K562 (cell line): ENCODE data around the gene GTF3C4. TPM values are rescaled to one million over a fixed set of nuclear protein-coding genes. Genes with fewer than 3 reads are reported as not detected.
"Not testable (repeated sequence)": the region's sequence is repeated elsewhere in the genome, so short reads cannot be mapped to it uniquely, and the experiment has no call there.

Experiments used
- ATAC-seq: fragments of 200-7000 bp; cut with Tn5 transposase; 3 replicates; pipeline ENCODE4 v1.9.1; 2020; ENCODE audit warnings: moderate library complexity
- BruUV-seq: library from RNA; stranded (reverse); fragments of 400-500 nt; replicated peaks from 2 replicates; lab custom pipeline; 2021; lab: Mats Ljungman, UMichigan
- CTCF ChIA-PET: fragments of 300-600 bp; formaldehyde crosslinking; extraction: SDS; loops from one replicate; lab custom pipeline; 2021; ENCODE audit warnings: low intra/inter-chr PET ratio; lab: Yijun Ruan, JAX
- POLR2A ChIA-PET: fragments of 300-600, 350-650 bp; sonication (Branson Sonifier 250); formaldehyde crosslinking; extraction: SDS; loops from one replicate; lab custom pipeline; 2021; ENCODE audit warnings: antibody characterized with exemption, inconsistent platforms; lab: Yijun Ruan, JAX
- DNase-seq, 4 experiments: peaks; one replicate each; pipeline versions ENCODE4 v3.0.0 to v3.0.0-alpha.2; 2011 to 2018; ENCODE audit warnings: low spot score in 3 of 4, mixed read lengths in 3 of 4; ENCODE audit errors: extremely low read depth in 1 of 4
- FAIRE-seq: peaks from 2 replicates; lab custom pipeline; 2011; peaks lifted over from hg19 to GRCh38; lab: Jason Lieb, UNC
- H2AFZ ChIP-seq: 2 replicates; pipeline ENCODE4 v1.6.0; 2011; ENCODE audit warnings: low read depth, low read length, control low read depth, inconsistent platforms
- H3K27ac ChIP-seq: fragments of 200-600 bp; 3 replicates; pipeline ENCODE4 v1.8.0; 2011; ENCODE audit warnings: low read depth, mild to moderate bottlenecking, control low read depth, inconsistent platforms, low read length, moderate library complexity, mixed read lengths; ENCODE audit errors: extremely low read depth
- H3K27me3 ChIP-seq, 2 experiments: fragments of 300-600 bp in 1 of 2; 2 replicates in 1 of 2; 3 replicates in 1 of 2; pipeline versions ENCODE4 v1.6.0 to v1.8.0; 2011; ENCODE audit warnings: inconsistent platforms in 2 of 2, low read length in 2 of 2, mild to moderate bottlenecking in 1 of 2, mixed read lengths in 1 of 2, moderate library complexity in 1 of 2; ENCODE audit not compliant: control insufficient read depth in 2 of 2, insufficient read depth in 2 of 2
- H3K36me3 ChIP-seq: fragments of 300-600 bp; 3 replicates; pipeline ENCODE4 v1.8.0; 2011; ENCODE audit warnings: mild to moderate bottlenecking, low read length, inconsistent platforms; ENCODE audit not compliant: control insufficient read depth, insufficient read depth
- H3K4me1 ChIP-seq, 2 experiments: fragments of 200-600 bp in 1 of 2; replicated peaks in 1 of 2; 2 replicates in 1 of 2; 3 replicates in 1 of 2; pipeline versions ENCODE4 v1.5.1 to v1.8.0; 2011; ENCODE audit warnings: inconsistent platforms in 2 of 2, low read length in 2 of 2, mild to moderate bottlenecking in 1 of 2, mixed read lengths in 1 of 2, moderate library complexity in 1 of 2; ENCODE audit not compliant: control insufficient read depth in 2 of 2, insufficient read depth in 2 of 2
- H3K4me2 ChIP-seq: 2 replicates; pipeline ENCODE4 v1.6.1; 2011; ENCODE audit warnings: low read length, control low read depth, inconsistent platforms, mixed read lengths; ENCODE audit not compliant: insufficient read depth
- H3K4me3 ChIP-seq: fragments of 200-600 bp; sonication (generic), shearing (Covaris generic); 2 replicates; pipeline ENCODE4 v1.5.1; 2016; ENCODE audit warnings: control low read depth, inconsistent platforms
- H3K79me2 ChIP-seq: fragments of 200-600 bp; 3 replicates; pipeline ENCODE4 v1.8.0; 2011; ENCODE audit warnings: low read length, inconsistent platforms; ENCODE audit not compliant: control insufficient read depth, insufficient read depth
- H3K9ac ChIP-seq, 2 experiments: 2 replicates each; pipeline versions ENCODE4 v1.6.0 to v1.6.1; 2011; ENCODE audit warnings: low read depth in 2 of 2, low read length in 2 of 2, control low read depth in 1 of 2, inconsistent platforms in 1 of 2, mild to moderate bottlenecking in 1 of 2, mixed read lengths in 1 of 2; ENCODE audit not compliant: insufficient read depth in 1 of 2
- H3K9me1 ChIP-seq: one replicate; pipeline ENCODE4 v1.6.0; 2011; ENCODE audit warnings: inconsistent platforms, mild to moderate bottlenecking, low read length, moderate library complexity; ENCODE audit not compliant: control insufficient read depth, insufficient read depth
- H3K9me3 ChIP-seq: replicated peaks from 2 replicates; pipeline ENCODE4 v1.5.1; 2011; ENCODE audit warnings: low read depth, low read length, inconsistent platforms; ENCODE audit not compliant: control insufficient read depth, insufficient read depth
- H4K20me1 ChIP-seq: replicated peaks from 2 replicates; pipeline ENCODE4 v1.6.1; 2011; ENCODE audit warnings: low read length, inconsistent platforms, mixed read lengths; ENCODE audit not compliant: control insufficient read depth, insufficient read depth
- BRD4 ChIP-seq: fragments of 200-600 bp; sonication (generic); IDR thresholded peaks from 2 replicates; pipeline ENCODE4 v1.6.1; 2017; ENCODE audit warnings: inconsistent platforms
- NFIX ChIP-seq: fragments of 250-450 bp; sonication (Bioruptor Pico); IDR thresholded peaks from 2 replicates; pipeline ENCODE4 v1.4.0; 2020; ENCODE audit warnings: low read depth, mild to moderate bottlenecking, moderate library complexity
- SMARCB1 ChIP-seq: IDR thresholded peaks from 2 replicates; pipeline ENCODE4 v1.6.1; 2011; ENCODE audit warnings: improper control_type of control experiment, low read depth; ENCODE audit not compliant: insufficient read length
- XRCC5 ChIP-seq: fragments of 200-400 bp; formaldehyde crosslinking; IDR thresholded peaks from 2 replicates; pipeline ENCODE4 v1.6.1; 2017; ENCODE audit warnings: low read depth, mild to moderate bottlenecking, low read length
- WGBS: fragments of 100-300 bp; shearing (Covaris generic); methylation state at CpG from one replicate; pipeline ENCODE4 v1.1.6; 2016; ENCODE audit warnings: low coverage, mixed read lengths; ENCODE audit not compliant: insufficient coverage; ENCODE audit errors: missing lambda C conversion rate; 5-methylcytosine and 5-hydroxymethylcytosine counted together
- in situ Hi-C: fragments of 300-500 bp; cut with MboI; formaldehyde crosslinking; loops from 4 replicates; pipeline ENCODE4 v1.15.0; 2018; ENCODE audit warnings: inconsistent platforms, mixed read lengths
- intact Hi-C: fragments of 100-400 bp; cut with micrococcal nuclease; formaldehyde crosslinking; loops from 2 replicates; pipeline ENCODE4 v1.14.2; 2022
- polyA plus RNA-seq, 8 experiments: library from polyadenylated mRNA; depleted of rRNA in 4 of 8; stranded (reverse) in 5 of 8; unstranded in 3 of 8; fragments of >200 nt; fragmentation: Nextera tagmentation in 2 of 8; fragmentation: Illumina TruSeq in 1 of 8; extraction: Ambion mirVana in 2 of 8; extraction: Trizol in 1 of 8; gene quantifications; 2 replicates each; pipeline versions ENCODE4 v1.2.1 to v1.2.3, GENCODE V29; 2011 to 2014; ENCODE audit warnings: inconsistent platforms in 1 of 8, missing spikeins in 1 of 8
- total RNA-seq, 7 experiments: library from RNA; depleted of rRNA in 6 of 7; stranded (reverse); fragments of >200 nt in 6 of 7; fragmentation: Illumina TruSeq in 2 of 7; extraction: Trizol in 2 of 7; gene quantifications; 2 replicates each; pipeline versions ENCODE4 v1.2.1 to v1.2.3, GENCODE V29; 2011 to 2021; ENCODE audit warnings: low replicate concordance in 1 of 7

Gene GTF3C4
- total and polyA plus RNA-seq, 9 of the 15 experiments (the other 6 are each of a cell fraction or from before 2014, with no cell fraction given): 3.9 to 20.0 (median 12.2) TPM

GRCh38 chr9:132710333-132710732 lies 40.1 kb downstream of the GTF3C4 start:
- no peak overlapping the region for H2AFZ ChIP-seq
- H3K9ac ChIP-seq: no peak overlapping the region
- H3K4me2 ChIP-seq: no peak overlapping the region
- H3K4me3 ChIP-seq: no peak overlapping the region
- ATAC-seq (no peak), DNase-seq (no peak), FAIRE-seq (no peak)
- H3K9me3 ChIP-seq: no peaks in the 10 kb centered on the region
- H4K20me1 ChIP-seq: no peaks in the 10 kb centered on the region
- no peaks in the 10 kb centered on the region for H3K79me2 ChIP-seq
- no peaks in the 10 kb centered on the region for H3K36me3 ChIP-seq
- ChIA-PET POLR2A (interaction anchor here (1.0 kb wide), 1 partner anchor 51 kb away, joined by 3 read pairs; no protein-coding TSS in a partner anchor), CTCF (no interaction called here)
- no peak overlapping the region for H3K27ac ChIP-seq
- 2% methylated on average over 6 of the region's 6 CpGs for WGBS
- peaks cover 0 to 3% of the 10 kb centered on the region in 2 experiments; a peak in 1 of 5 replicates for H3K4me1 ChIP-seq
- in situ Hi-C loops (no loop called here), intact Hi-C loops (no loop called here)
- no peak for TF ChIP-seq NFIX (CRISPR knock-in tag)
- TF ChIP-seq XRCC5: no peak
- TF ChIP-seq BRD4: no peak
- no peak for TF ChIP-seq SMARCB1
- H3K27me3 ChIP-seq: peaks cover 44% of the 10 kb centered on the region in 2 experiments
- BruUV-seq: no TSS peak
- no peaks in the 10 kb centered on the region for H3K9me1 ChIP-seq

- H3K4me1 ChIP-seq, H3K9me1 ChIP-seq, H4K20me1 ChIP-seq, H2AFZ ChIP-seq, H3K27ac ChIP-seq, H3K79me2 ChIP-seq, in situ Hi-C loops, H3K4me3 ChIP-seq, BruUV-seq, H3K9ac ChIP-seq, H3K36me3 ChIP-seq, FAIRE-seq, CTCF ChIA-PET, ATAC-seq, DNase-seq, H3K4me2 ChIP-seq, intact Hi-C loops, H3K9me3 ChIP-seq: not testable (repeated sequence)
- POLR2A ChIA-PET: interaction anchor here (1.0 kb wide), 2 partner anchors 10 to 50 kb away, joined by 3 read pairs; no protein-coding TSS in a partner anchor
- WGBS: 10% methylated on average over 5 of the region's 5 CpGs
- peaks cover 43% of the 10 kb centered on the region in 2 experiments for H3K27me3 ChIP-seq
Observed at GRCh38 chr9:132711152-132711551, 40.9 kb downstream of the GTF3C4 start.
